Breast epithelium (tissue), 3 donors: ENCODE measurements around the gene IL10.

Experiments
- CTCF ChIP-seq, 3 donors: fragments of 450-650 bp; IDR thresholded peaks; one replicate each; pipeline ENCODE4 v1.5.1; 2016 to 2017; ENCODE audit warnings: antibody characterized with exemption in 3 of 3, mild to moderate bottlenecking in 3 of 3, moderate library complexity in 3 of 3
- POLR2AphosphoS5 ChIP-seq, 3 donors: sonication (generic); formaldehyde crosslinking; IDR thresholded peaks; one replicate each; pipeline ENCODE4 v1.6.1; 2017; ENCODE audit warnings: antibody characterized with exemption in 3 of 3

- TF ChIP-seq CTCF (IDR thresholded peaks at IDR 0.05), result no peak
- TF ChIP-seq POLR2AphosphoS5 (IDR thresholded peaks at IDR 0.05), result no peak
Observed at GRCh38 chr1:206771338-206771692, 979 bp downstream of the IL10 start.
